B cell (primary cell): Measurements from ENCODE around the gene DNAJB2. TPM values are rescaled to one million over a fixed set of nuclear protein-coding genes. Genes with fewer than 3 reads are reported as not detected.

ENCODE experiments used
- ATAC-seq: fragments of 200-7000 bp; cut with Tn5 transposase; one replicate; pipeline ENCODE4 v1.10.0; 2021; ENCODE audit warnings: low read depth, mild to moderate bottlenecking, moderate number of reproducible peaks, moderate library complexity
- CTCF ChIA-PET: fragments of 350-600 bp; sonication (Branson Sonifier 250); formaldehyde crosslinking; loops from one replicate; lab custom pipeline; 2021; ENCODE audit warnings: antibody characterized with exemption, inconsistent platforms; lab: Charles Lee
- POLR2A ChIA-PET: fragments of 350-600 bp; sonication (Branson Sonifier 250); formaldehyde crosslinking; loops from one replicate; lab custom pipeline; 2021; ENCODE audit warnings: antibody characterized with exemption; lab: Charles Lee
- DNase-seq: peaks from one replicate; pipeline ENCODE4 v3.0.0; 2013
- H2AFZ ChIP-seq: 2 replicates; pipeline ENCODE4 v1.6.1; 2012; ENCODE audit warnings: mild to moderate bottlenecking, low read depth, low read length; ENCODE audit not compliant: insufficient read depth, poor library complexity, severe bottlenecking
- H3K27ac ChIP-seq, 2 donors: 1 replicate in 1 of 2; 2 replicates in 1 of 2; pipeline ENCODE4 v1.5.1; 2012 to 2013; ENCODE audit warnings: low read length in 2 of 2, mild to moderate bottlenecking in 2 of 2, moderate library complexity in 1 of 2
- H3K27me3 ChIP-seq, 4 experiments: fragments of 200-600 bp in 1 of 4; sonication (generic) in 1 of 4; replicated peaks in 1 of 4; 1 replicate in 2 of 4; 2 replicates in 2 of 4; pipeline versions ENCODE4 v1.6.1 to v1.7.0; 2013 to 2016; ENCODE audit warnings: low read length in 3 of 4, mild to moderate bottlenecking in 2 of 4, mixed read lengths in 1 of 4, moderate library complexity in 1 of 4; ENCODE audit not compliant: insufficient read depth in 4 of 4, control insufficient read depth in 3 of 4; ENCODE audit errors: control extremely low read depth in 1 of 4
- H3K36me3 ChIP-seq, 2 experiments: replicated peaks in 1 of 2; 1 replicate in 1 of 2; 2 replicates in 1 of 2; pipeline versions ENCODE4 v1.6.1 to v1.7.1; 2013; ENCODE audit warnings: low read length in 1 of 2; ENCODE audit not compliant: insufficient read depth in 2 of 2, control insufficient read depth in 1 of 2; ENCODE audit errors: control extremely low read depth in 1 of 2, extremely low read depth in 1 of 2
- H3K4me1 ChIP-seq, 2 donors: fragments of 200-600 bp in 1 of 2; sonication (generic) in 1 of 2; 1 replicate in 1 of 2; 2 replicates in 1 of 2; pipeline versions ENCODE4 v1.5.1 to v1.6.1; 2013 to 2017; ENCODE audit warnings: low read length in 2 of 2; ENCODE audit not compliant: control insufficient read depth in 2 of 2, insufficient read depth in 2 of 2
- H3K4me2 ChIP-seq: replicated peaks from 2 replicates; pipeline ENCODE3; 2012; ENCODE audit warnings: mild to moderate bottlenecking, low read depth, low read length; ENCODE audit not compliant: poor library complexity, severe bottlenecking
- H3K4me3 ChIP-seq, 5 experiments: fragments of 200-600 bp in 1 of 5; sonication (generic) in 1 of 5; 1 replicate in 3 of 5; 2 replicates in 2 of 5; pipeline versions ENCODE4 v1.5.1 to v1.7.0; 2011 to 2016; ENCODE audit warnings: low read length in 4 of 5, mild to moderate bottlenecking in 4 of 5, low read depth in 2 of 5, control low read depth in 1 of 5, moderate library complexity in 1 of 5; ENCODE audit not compliant: insufficient read depth in 1 of 5; ENCODE audit errors: control extremely low read depth in 1 of 5, extremely low read depth in 1 of 5
- H3K79me2 ChIP-seq: fragments of 200-600 bp; sonication (generic); one replicate; pipeline ENCODE4 v1.6.0; 2016; ENCODE audit warnings: low read length; ENCODE audit not compliant: control insufficient read depth, insufficient read depth
- H3K9ac ChIP-seq: fragments of 200-600 bp; sonication (generic); 2 replicates; pipeline ENCODE4 v1.6.1; 2017; ENCODE audit warnings: mild to moderate bottlenecking, low read length, moderate library complexity
- H3K9me3 ChIP-seq, 3 donors: one replicate each; pipeline versions ENCODE4 v1.6.1 to v1.7.1; 2013; ENCODE audit warnings: low read length in 2 of 3; ENCODE audit not compliant: control insufficient read depth in 2 of 3, insufficient read depth in 1 of 3; ENCODE audit errors: control extremely low read depth in 1 of 3
- H4K20me1 ChIP-seq: 2 replicates; pipeline ENCODE4 v1.6.0; 2012; ENCODE audit warnings: mild to moderate bottlenecking, low read length; ENCODE audit not compliant: insufficient read depth, control insufficient read depth, poor library complexity, severe bottlenecking
- H3K27ac Mint-ChIP-seq: one replicate; pipeline ENCODE4 v1.8.0; 2021; ENCODE audit warnings: mixed read lengths
- H3K27me3 Mint-ChIP-seq: one replicate; pipeline ENCODE4 v1.8.0; 2021; ENCODE audit warnings: mixed read lengths
- H3K4me1 Mint-ChIP-seq: one replicate; pipeline ENCODE4 v1.8.0; 2021; ENCODE audit warnings: mixed read lengths
- H3K4me3 Mint-ChIP-seq: one replicate; pipeline ENCODE4 v1.8.0; 2021; ENCODE audit warnings: mixed read lengths
- H3K9me3 Mint-ChIP-seq: one replicate; pipeline ENCODE4 v1.8.0; 2022; ENCODE audit warnings: mixed read lengths; ENCODE audit not compliant: insufficient read depth
- CTCF ChIP-seq: fragments of 200-600 bp; IDR thresholded peaks from one replicate; pipeline ENCODE4 v1.8.0; 2022; ENCODE audit warnings: antibody characterized with exemption, mild to moderate bottlenecking
- EZH2 ChIP-seq: IDR thresholded peaks from 2 replicates; pipeline ENCODE4 v1.6.1; 2012; ENCODE audit warnings: borderline replicate concordance, low read depth, mild to moderate bottlenecking, moderate library complexity, low read length; ENCODE audit not compliant: insufficient read depth, poor library complexity, severe bottlenecking
- WGBS: methylation state at CpG from one replicate; pipeline ENCODE4 v1.1.5; 2013; ENCODE audit warnings: missing lambda C conversion rate; ENCODE audit not compliant: insufficient coverage; 5-methylcytosine and 5-hydroxymethylcytosine counted together
- intact Hi-C: fragments of 100-400 bp; cut with micrococcal nuclease; formaldehyde crosslinking; loops from one replicate; pipeline ENCODE4 v1.10.0; 2022
- polyA plus RNA-seq: library from polyadenylated mRNA; depleted of rRNA; stranded (reverse); fragments of >200 nt; gene quantifications from 2 replicates; pipeline ENCODE4 v1.2.3, GENCODE V29; 2012
- total RNA-seq, 2 donors: library from RNA; stranded (reverse); fragments of 120-200 nt in 1 of 2; gene quantifications; 1 replicate in 1 of 2; 2 replicates in 1 of 2; pipeline versions ENCODE4 v1.2.3 to v1.2.4, GENCODE V29; 2013 to 2022

Gene DNAJB2
- total and polyA plus RNA-seq, 2 donors (not counting 1 experiment from before 2014, with no cell fraction given): 127 to 184 TPM

DNA sequence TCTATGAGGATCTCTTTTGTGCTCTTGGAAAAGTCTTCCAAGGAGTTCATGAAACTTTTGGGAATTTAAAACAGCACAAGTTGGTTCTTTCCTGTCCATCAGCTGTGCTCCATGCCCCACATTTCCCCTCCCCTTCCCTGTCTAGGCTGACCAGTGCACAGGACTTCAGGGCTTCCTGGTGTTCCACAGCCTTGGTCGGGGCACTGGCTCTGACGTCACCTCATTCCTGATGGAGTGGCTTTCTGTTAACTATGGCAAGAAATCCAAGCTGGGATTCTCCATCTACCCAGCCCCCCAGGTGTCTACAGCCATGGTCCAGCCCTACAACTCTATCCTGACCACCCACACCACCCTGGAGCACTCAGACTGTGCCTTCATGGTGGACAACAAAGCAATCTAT is 8.1 kb upstream of the DNAJB2 start:
- no peaks in the 10 kb centered on the region for H3K27me3 Mint-ChIP-seq
- Histone ChIP-seq H3K36me3 (no peaks in the 10 kb centered on the region), H3K4me1 (no peaks in the 10 kb centered on the region), H2AFZ (no peak overlapping the region), H3K27ac (no peak overlapping the region), H3K27me3 (no peaks in the 10 kb centered on the region), H3K4me3 (no peak overlapping the region), H3K4me2 (no peak overlapping the region), H3K79me2 (peaks cover 31% of the 10 kb centered on the region), H3K9ac (no peak overlapping the region), H3K9me3 (no peaks in the 10 kb centered on the region), H4K20me1 (no peaks in the 10 kb centered on the region)
- no peaks in the 10 kb centered on the region for H3K9me3 Mint-ChIP-seq
- H3K4me1 Mint-ChIP-seq: peaks cover 10% of the 10 kb centered on the region
- intact Hi-C loops: loop anchor here (10.0 kb wide), 1 partner anchor 324 kb away; the partner anchor contains the start of gene STK11IP
- 94% methylated on average over 2 of the region's 2 CpGs for WGBS
- ATAC-seq: no peak
- ChIA-PET CTCF (interaction anchor here (0.6 kb wide), 1 partner anchor 16 kb away, joined by 3 read pairs; no protein-coding TSS in a partner anchor), POLR2A (no interaction called here)
- H3K4me3 Mint-ChIP-seq: no peak overlapping the region
- no peak for DNase-seq
- TF ChIP-seq EZH2: no peak
- no peak for TF ChIP-seq CTCF
- no peak overlapping the region for H3K27ac Mint-ChIP-seq

GRCh38 chr2:219272356-219272755 is 6.8 kb upstream of the DNAJB2 start:
- Histone ChIP-seq H3K27ac (no peak overlapping the region), H3K36me3 (no peaks in the 10 kb centered on the region), H3K9ac (no peak overlapping the region), H3K9me3 (no peaks in the 10 kb centered on the region), H2AFZ (no peak overlapping the region), H3K4me3 (no peak overlapping the region), H3K4me2 (no peak overlapping the region), H4K20me1 (no peaks in the 10 kb centered on the region), H3K4me1 (peaks cover 4 to 11% of the 10 kb centered on the region in 2 donors), H3K27me3 (no peaks in the 10 kb centered on the region), H3K79me2 (peaks cover 41% of the 10 kb centered on the region)
- ChIA-PET POLR2A (interaction anchor here (0.7 to 1.0 kb wide), 2 partner anchors 15 to 17 kb away, joined by 3 to 7 read pairs; no protein-coding TSS in a partner anchor), CTCF (interaction anchor here (0.9 to 15.8 kb wide), 2 partner anchors 9 to 21 kb away, joined by 3 to 239 read pairs; no protein-coding TSS in a partner anchor)
- H3K27ac Mint-ChIP-seq: no peak overlapping the region
- H3K4me3 Mint-ChIP-seq: no peak overlapping the region
- no peaks in the 10 kb centered on the region for H3K27me3 Mint-ChIP-seq
- ATAC-seq (no peak), DNase-seq (no peak)
- WGBS: 83% methylated on average over 2 of the region's 4 CpGs
- peaks cover 18% of the 10 kb centered on the region for H3K4me1 Mint-ChIP-seq
- no peaks in the 10 kb centered on the region for H3K9me3 Mint-ChIP-seq
- intact Hi-C loops: loop anchor here (10.0 kb wide), 1 partner anchor 322 kb away; the partner anchor contains the start of gene STK11IP
- TF ChIP-seq CTCF (no peak), EZH2 (no peak)
